SK-N-SH (cell line): ENCODE measurements around the gene LACTB. TPM values are rescaled to one million over a fixed set of nuclear protein-coding genes. Genes with fewer than 3 reads are reported as not detected.

Experiments used
- CTCF ChIA-PET: fragments of 300-600, 350-600 bp; formaldehyde crosslinking; extraction: SDS; loops from one replicate; lab custom pipeline; 2021; lab: Yijun Ruan, JAX
- POLR2A ChIA-PET: fragments of 350-600 bp; sonication (Branson Sonifier 250); formaldehyde crosslinking; extraction: SDS; loops from one replicate; lab custom pipeline; 2020; ENCODE audit warnings: antibody characterized with exemption, inconsistent platforms; lab: Yijun Ruan, JAX
- DNase-seq: peaks from one replicate; pipeline ENCODE4 v3.0.0; 2012
- H2AFZ ChIP-seq: fragments of 200-600 bp; sonication (generic); 2 replicates; pipeline ENCODE4 v1.8.1; 2016; ENCODE audit warnings: antibody characterized with exemption, mild to moderate bottlenecking, low read depth
- H3F3A ChIP-seq: fragments of 200-600 bp; sonication (generic); replicated peaks from 2 replicates; pipeline ENCODE3; 2016; ENCODE audit warnings: antibody characterized with exemption, mild to moderate bottlenecking; ENCODE audit not compliant: insufficient read depth
- H3K27ac ChIP-seq, 2 experiments: fragments of 200-500 bp in 1 of 2; fragments of 200-600 bp in 1 of 2; sonication (Bioruptor generic) in 1 of 2; sonication (generic), shearing (Covaris generic) in 1 of 2; 2 replicates each; pipeline versions ENCODE4 v1.5.1 to v1.6.1; 2014 to 2016; ENCODE audit warnings: low read depth in 2 of 2, inconsistent platforms in 1 of 2, low read length in 1 of 2, mild to moderate bottlenecking in 1 of 2, mixed read lengths in 1 of 2
- H3K27me3 ChIP-seq: fragments of 200-600 bp; sonication (generic), shearing (Covaris generic); 2 replicates; pipeline ENCODE4 v1.6.1; 2016; ENCODE audit warnings: mixed run types; ENCODE audit not compliant: insufficient read depth
- H3K36me3 ChIP-seq, 2 experiments: fragments of 200-500 bp in 1 of 2; fragments of 200-600 bp in 1 of 2; sonication (Bioruptor generic) in 1 of 2; sonication (generic) in 1 of 2; replicated peaks in 1 of 2; 2 replicates each; pipeline versions ENCODE3 to v1.5.1; 2014 to 2016; ENCODE audit warnings: low read length in 1 of 2, mild to moderate bottlenecking in 1 of 2; ENCODE audit not compliant: insufficient read depth in 2 of 2, control insufficient read depth in 1 of 2
- H3K4me1 ChIP-seq, 2 experiments: fragments of 200-500 bp in 1 of 2; fragments of 200-600 bp in 1 of 2; sonication (Bioruptor generic) in 1 of 2; sonication (generic), shearing (Covaris generic) in 1 of 2; 2 replicates each; pipeline versions ENCODE4 v1.5.1 to v1.6.1; 2014 to 2016; ENCODE audit warnings: low read depth in 1 of 2, low read length in 1 of 2, mixed run types in 1 of 2; ENCODE audit not compliant: insufficient read depth in 2 of 2, control insufficient read depth in 1 of 2
- H3K4me2 ChIP-seq: fragments of 200-600 bp; sonication (generic), shearing (Covaris generic); 2 replicates; pipeline ENCODE4 v1.6.1; 2017; ENCODE audit warnings: mixed run types
- H3K4me3 ChIP-seq, 2 experiments: fragments of 200-500 bp in 1 of 2; fragments of 200-600 bp in 1 of 2; sonication (Bioruptor generic) in 1 of 2; sonication (generic), shearing (Covaris generic) in 1 of 2; 2 replicates each; pipeline versions ENCODE4 v1.5.1 to v1.8.1; 2014 to 2016; ENCODE audit warnings: low read depth in 2 of 2, inconsistent platforms in 1 of 2, low read length in 1 of 2, mild to moderate bottlenecking in 1 of 2, mixed read lengths in 1 of 2, moderate library complexity in 1 of 2
- H3K79me2 ChIP-seq: fragments of 200-600 bp; sonication (generic); 2 replicates; pipeline ENCODE4 v1.8.1; 2017; ENCODE audit warnings: mild to moderate bottlenecking; ENCODE audit not compliant: insufficient read depth
- H3K9ac ChIP-seq: fragments of 200-600 bp; sonication (generic); 2 replicates; pipeline ENCODE4 v1.6.1; 2017; ENCODE audit warnings: mixed run types
- H3K9me2 ChIP-seq: fragments of 200-600 bp; sonication (generic); 2 replicates; pipeline ENCODE4 v1.6.1; 2017; ENCODE audit warnings: mixed run types
- H3K9me3 ChIP-seq: fragments of 200-600 bp; sonication (generic); 2 replicates; pipeline ENCODE4 v1.6.1; 2017; ENCODE audit warnings: mixed run types, mild to moderate bottlenecking, moderate library complexity
- H4K20me1 ChIP-seq: fragments of 200-600 bp; sonication (generic); 2 replicates; pipeline ENCODE4 v1.6.1; 2017; ENCODE audit warnings: mild to moderate bottlenecking, mixed run types; ENCODE audit not compliant: insufficient read depth
- FOSL2 ChIP-seq: IDR thresholded peaks from 2 replicates; pipeline ENCODE4 v1.4.0; 2012; ENCODE audit warnings: low read depth, mild to moderate bottlenecking, moderate library complexity, borderline replicate concordance
- MXI1 ChIP-seq: IDR thresholded peaks from 2 replicates; pipeline ENCODE4 v1.6.1; 2012; ENCODE audit warnings: mild to moderate bottlenecking, low read depth, low read length, improper control_type of control experiment
- RCOR1 ChIP-seq: fragments of 150-350 bp; IDR thresholded peaks from 2 replicates; pipeline ENCODE4 v1.6.1; 2017; ENCODE audit warnings: antibody characterized with exemption, low read length
- RXRA ChIP-seq: IDR thresholded peaks from 2 replicates; pipeline ENCODE4 v1.4.0; 2012; ENCODE audit warnings: low read depth, mild to moderate bottlenecking, borderline replicate concordance
- TAF1 ChIP-seq: IDR thresholded peaks from 2 replicates; pipeline ENCODE4 v1.6.1; 2012; ENCODE audit warnings: low read depth, mild to moderate bottlenecking, low read length, moderate library complexity, borderline replicate concordance
- TCF12 ChIP-seq: IDR thresholded peaks from 2 replicates; pipeline ENCODE4 v1.4.0; 2012
- WGBS: methylation state at CpG from one replicate; pipeline ENCODE4 v1.1.6; 2017; ENCODE audit warnings: low lambda C conversion rate; 5-methylcytosine and 5-hydroxymethylcytosine counted together
- polyA plus RNA-seq, 3 experiments: library from polyadenylated mRNA; depleted of rRNA; stranded (reverse); fragments of >200 nt; gene quantifications; 2 replicates each; pipeline ENCODE4 v1.2.3, GENCODE V29; 2012
- TF ChIP-seq, protein P1 (sequence below): fragments of 150-350 bp; IDR thresholded peaks from 2 replicates; pipeline ENCODE4 v1.6.1; 2017; ENCODE audit warnings: antibody characterized with exemption, low read length, low read depth, borderline replicate concordance
- TF ChIP-seq, protein P2 (sequence below): IDR thresholded peaks from 2 replicates; pipeline ENCODE4 v1.4.0; 2012; ENCODE audit warnings: low read depth, borderline replicate concordance
- TF ChIP-seq, protein P3 (sequence below): fragments of 200-600 bp; sonication (generic); IDR thresholded peaks from 2 replicates; pipeline ENCODE4 v1.6.1; 2017; ENCODE audit warnings: antibody characterized with exemption, mild to moderate bottlenecking, moderate library complexity

LACTB gene
- polyA plus RNA-seq, 1 of the 3 experiments (the other 2 are of a cell fraction), result 23.3 TPM

DNA sequence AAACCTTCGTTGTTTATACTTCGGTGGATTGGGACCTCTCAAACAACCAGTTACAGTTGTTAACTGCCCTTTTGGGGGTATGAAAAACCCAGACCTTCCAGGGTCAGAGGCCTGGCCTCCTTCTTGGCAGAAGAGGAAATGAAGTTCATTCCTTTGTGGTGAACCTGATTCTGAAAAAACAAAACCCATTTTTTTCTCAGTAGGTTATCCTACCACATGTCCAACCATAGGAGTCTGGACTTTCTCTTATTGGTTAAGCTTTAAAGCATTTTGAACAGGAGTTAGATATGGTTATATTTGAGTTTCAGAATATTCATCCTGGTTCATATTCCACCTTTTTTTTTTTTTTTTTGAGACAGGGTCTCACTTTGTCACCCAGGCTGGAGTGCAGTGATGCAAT is 7.2 kb upstream of the LACTB start (continued):
- peak; percentile 88 for TF ChIP-seq TCF12
- TF ChIP-seq, protein P1, sequence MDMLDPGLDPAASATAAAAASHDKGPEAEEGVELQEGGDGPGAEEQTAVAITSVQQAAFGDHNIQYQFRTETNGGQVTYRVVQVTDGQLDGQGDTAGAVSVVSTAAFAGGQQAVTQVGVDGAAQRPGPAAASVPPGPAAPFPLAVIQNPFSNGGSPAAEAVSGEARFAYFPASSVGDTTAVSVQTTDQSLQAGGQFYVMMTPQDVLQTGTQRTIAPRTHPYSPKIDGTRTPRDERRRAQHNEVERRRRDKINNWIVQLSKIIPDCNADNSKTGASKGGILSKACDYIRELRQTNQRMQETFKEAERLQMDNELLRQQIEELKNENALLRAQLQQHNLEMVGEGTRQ, result no peak

DNA sequence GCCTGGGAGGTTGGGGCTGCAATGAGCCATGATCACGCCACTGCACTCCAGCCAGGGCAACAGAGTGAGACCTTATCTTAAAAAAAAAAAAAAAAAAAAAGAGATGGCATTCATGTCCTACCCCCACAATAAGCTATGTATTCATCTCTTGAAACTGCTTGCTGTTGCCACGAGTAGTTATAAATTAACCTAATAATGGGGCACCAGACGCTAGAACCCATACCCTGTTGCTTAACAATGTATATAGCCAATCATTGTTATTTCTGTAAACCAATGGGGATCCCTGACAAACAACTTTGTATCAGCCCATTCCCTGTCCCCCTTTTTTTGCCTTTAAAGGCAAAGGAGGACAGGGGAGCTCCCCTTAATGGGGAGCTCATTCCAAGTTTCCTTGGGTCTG is 2.8 kb upstream of the LACTB start:
- Histone ChIP-seq H3K4me3 (no peak overlapping the region), H3K27ac (no peak overlapping the region), H3K9me2 (no peaks in the 10 kb centered on the region), H3K4me2 (no peak overlapping the region), H4K20me1 (no peaks in the 10 kb centered on the region), H3K4me1 (peaks cover 3 to 5% of the 10 kb centered on the region in 2 experiments; a peak in 3 of 4 replicates), H3K27me3 (no peaks in the 10 kb centered on the region), H3K9me3 (no peaks in the 10 kb centered on the region), H2AFZ (no peak overlapping the region)
- no peak for DNase-seq
- POLR2A ChIA-PET, result no interaction called here
- WGBS, result 77% methylated on average over 3 of the region's 3 CpGs
- TF ChIP-seq RCOR1 (no peak), RXRA (no peak)
- TF ChIP-seq, all 33 proteins: peak for 0
- Histone ChIP-seq H3F3A (peaks cover 19% of the 10 kb centered on the region), H3K9ac (no peak overlapping the region), H3K79me2 (peaks cover 14% of the 10 kb centered on the region), H3K36me3 (no peaks in the 10 kb centered on the region)
- CTCF ChIA-PET, result interaction anchor here (0.9 to 1.1 kb wide), 3 partner anchors 24 to 70 kb away, joined by 3 to 4 read pairs (median 3); no protein-coding TSS in a partner anchor

DNA sequence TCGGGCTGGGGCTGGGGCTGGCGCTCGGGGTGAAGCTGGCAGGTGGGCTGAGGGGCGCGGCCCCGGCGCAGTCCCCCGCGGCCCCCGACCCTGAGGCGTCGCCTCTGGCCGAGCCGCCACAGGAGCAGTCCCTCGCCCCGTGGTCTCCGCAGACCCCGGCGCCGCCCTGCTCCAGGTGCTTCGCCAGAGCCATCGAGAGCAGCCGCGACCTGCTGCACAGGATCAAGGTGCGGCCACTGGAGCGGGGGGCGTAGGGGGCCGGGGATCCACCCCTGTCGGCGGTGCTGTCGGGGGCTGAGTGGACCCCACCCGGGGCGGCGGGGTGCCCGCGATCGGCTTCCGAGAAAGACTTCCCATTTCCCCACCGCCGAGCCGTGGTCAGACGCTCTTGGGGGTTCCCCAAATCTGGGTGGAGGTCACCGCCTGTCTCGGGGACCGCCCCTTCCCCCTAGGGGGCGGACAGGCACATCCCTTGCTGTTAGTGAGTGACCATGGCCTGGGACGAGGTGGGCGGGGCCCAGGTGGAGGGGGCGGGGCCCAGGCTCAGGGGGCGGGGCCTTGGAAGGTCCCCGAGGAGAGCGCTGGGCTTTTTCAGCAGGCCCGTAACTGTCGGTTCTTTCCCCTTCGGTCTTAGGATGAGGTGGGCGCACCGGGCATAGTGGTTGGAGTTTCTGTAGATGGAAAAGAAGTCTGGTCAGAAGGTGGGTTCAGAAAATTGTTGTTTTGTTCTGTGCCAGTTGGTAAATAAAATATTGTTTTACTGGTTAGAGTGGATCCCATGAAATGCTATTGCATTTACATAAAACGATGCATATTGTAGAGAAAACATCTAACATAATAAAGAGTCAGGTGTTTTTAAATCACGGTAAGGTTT is 578 bp downstream of the LACTB start:
- Histone ChIP-seq H3K4me1 (peaks cover 0 to 3% of the 10 kb centered on the region in 2 experiments; a peak in 2 of 4 replicates), H3K9me3 (no peaks in the 10 kb centered on the region), H4K20me1 (no peaks in the 10 kb centered on the region), H3K4me3 (peak overlapping the region; percentile 86 to 93), H3K27ac (peak overlapping the region; percentile 74 to 76), H3K4me2 (peak overlapping the region; percentile 88), H3K9me2 (no peaks in the 10 kb centered on the region), H3K27me3 (no peaks in the 10 kb centered on the region)
- POLR2A ChIA-PET, result interaction anchor here (1.0 kb wide), 1 partner anchor 35 kb away, joined by 3 read pairs; the partner anchor contains the start of gene RPS27L
- peak; percentile 95 for DNase-seq
- TF ChIP-seq TAF1 (no peak), FOSL2 (no peak), MXI1 (peak; percentile 8; the same call in 1 of the 2 replicates)
- TF ChIP-seq, protein P2, sequence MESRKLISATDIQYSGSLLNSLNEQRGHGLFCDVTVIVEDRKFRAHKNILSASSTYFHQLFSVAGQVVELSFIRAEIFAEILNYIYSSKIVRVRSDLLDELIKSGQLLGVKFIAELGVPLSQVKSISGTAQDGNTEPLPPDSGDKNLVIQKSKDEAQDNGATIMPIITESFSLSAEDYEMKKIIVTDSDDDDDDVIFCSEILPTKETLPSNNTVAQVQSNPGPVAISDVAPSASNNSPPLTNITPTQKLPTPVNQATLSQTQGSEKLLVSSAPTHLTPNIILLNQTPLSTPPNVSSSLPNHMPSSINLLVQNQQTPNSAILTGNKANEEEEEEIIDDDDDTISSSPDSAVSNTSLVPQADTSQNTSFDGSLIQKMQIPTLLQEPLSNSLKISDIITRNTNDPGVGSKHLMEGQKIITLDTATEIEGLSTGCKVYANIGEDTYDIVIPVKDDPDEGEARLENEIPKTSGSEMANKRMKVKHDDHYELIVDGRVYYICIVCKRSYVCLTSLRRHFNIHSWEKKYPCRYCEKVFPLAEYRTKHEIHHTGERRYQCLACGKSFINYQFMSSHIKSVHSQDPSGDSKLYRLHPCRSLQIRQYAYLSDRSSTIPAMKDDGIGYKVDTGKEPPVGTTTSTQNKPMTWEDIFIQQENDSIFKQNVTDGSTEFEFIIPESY, result no peak
- TF ChIP-seq, protein P3, sequence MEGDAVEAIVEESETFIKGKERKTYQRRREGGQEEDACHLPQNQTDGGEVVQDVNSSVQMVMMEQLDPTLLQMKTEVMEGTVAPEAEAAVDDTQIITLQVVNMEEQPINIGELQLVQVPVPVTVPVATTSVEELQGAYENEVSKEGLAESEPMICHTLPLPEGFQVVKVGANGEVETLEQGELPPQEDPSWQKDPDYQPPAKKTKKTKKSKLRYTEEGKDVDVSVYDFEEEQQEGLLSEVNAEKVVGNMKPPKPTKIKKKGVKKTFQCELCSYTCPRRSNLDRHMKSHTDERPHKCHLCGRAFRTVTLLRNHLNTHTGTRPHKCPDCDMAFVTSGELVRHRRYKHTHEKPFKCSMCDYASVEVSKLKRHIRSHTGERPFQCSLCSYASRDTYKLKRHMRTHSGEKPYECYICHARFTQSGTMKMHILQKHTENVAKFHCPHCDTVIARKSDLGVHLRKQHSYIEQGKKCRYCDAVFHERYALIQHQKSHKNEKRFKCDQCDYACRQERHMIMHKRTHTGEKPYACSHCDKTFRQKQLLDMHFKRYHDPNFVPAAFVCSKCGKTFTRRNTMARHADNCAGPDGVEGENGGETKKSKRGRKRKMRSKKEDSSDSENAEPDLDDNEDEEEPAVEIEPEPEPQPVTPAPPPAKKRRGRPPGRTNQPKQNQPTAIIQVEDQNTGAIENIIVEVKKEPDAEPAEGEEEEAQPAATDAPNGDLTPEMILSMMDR, result peak; percentile 37; the same call in 1 of the 2 replicates
- TF ChIP-seq, all 33 proteins: peak for 2
- CTCF ChIA-PET, result interaction anchor here (0.8 kb wide), 1 partner anchor 380 kb away, joined by 3 read pairs; no protein-coding TSS in a partner anchor
- Histone ChIP-seq H3K36me3 (peaks cover 3 to 22% of the 10 kb centered on the region in 2 experiments), H3F3A (peaks cover 16% of the 10 kb centered on the region), H2AFZ (peak overlapping the region; percentile 93), H3K79me2 (peaks cover 30% of the 10 kb centered on the region), H3K9ac (peak overlapping the region; percentile 77)
- WGBS, result 2% methylated on average over 13 of the region's 59 CpGs
